NCI-H2227 (cell line): Measurements from ENCODE around the gene PDE4B.
A peak's percentile ranks its signal among the peaks of the same experiment; 100 is the strongest.

Experiments
- DNase-seq: peaks from one replicate; lab custom pipeline; 2025; ENCODE audit not compliant: unreplicated experiment; lab: John Stamatoyannopoulos, UW

PDE4B gene

DNA sequence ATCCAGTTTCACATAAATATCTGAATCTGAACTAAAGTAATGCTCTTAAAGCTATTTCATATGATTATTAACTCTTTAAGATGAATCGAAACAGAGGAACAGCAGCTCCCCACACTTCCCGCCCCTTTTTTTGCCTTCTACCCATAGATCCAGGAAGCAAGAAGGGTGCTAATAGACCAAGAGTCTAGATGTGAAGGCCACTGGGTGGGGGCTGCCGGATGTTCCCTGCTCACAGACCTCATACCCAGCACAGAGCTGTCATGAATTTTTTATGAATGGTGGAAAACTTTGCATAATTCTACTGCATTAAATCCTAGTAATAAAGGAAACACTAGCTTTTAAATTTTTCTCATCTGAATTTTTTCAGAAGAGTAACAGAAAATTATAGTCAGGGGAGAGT, 457.4 kb downstream of the PDE4B start:
- no peak for DNase-seq

DNA sequence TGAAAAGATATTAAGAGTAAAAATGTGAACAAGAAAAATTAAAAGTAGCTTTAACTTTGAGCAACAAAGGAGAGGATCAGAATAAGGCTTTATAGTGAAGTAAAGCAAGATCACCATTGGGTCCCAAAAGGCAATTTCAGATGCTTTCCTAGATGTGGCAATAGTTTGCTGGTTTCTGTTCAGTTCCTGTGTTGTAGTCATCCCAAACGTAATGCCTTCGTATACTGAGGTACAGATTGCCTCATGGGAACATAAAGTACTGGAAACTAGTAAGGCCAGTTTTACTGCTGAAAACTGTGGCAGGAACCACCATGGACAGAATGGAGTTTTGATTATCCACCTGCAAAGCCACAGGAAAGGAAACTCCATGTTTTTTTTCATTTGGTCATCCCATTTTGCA, 457.8 kb downstream of the PDE4B start:
- no peak for DNase-seq

DNA sequence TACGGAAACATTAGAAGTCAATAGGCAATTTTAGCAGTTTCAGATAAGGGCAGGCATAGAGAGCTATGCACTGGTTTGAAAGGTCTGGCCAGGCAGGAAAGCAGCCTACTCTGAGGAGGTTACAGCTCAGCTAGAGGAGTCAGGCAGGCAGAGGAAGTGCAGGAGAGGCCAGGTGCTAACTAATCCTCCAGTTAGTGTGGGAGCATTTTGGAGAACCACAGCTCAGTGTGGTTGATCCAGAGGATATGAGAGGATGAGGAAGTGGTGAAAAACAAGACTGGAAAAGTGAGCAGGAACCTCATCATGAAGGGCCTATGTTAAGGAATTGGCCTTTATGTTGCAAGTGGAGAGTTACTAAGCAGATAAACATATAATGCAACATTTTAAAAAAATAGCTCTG, 458.9 kb downstream of the PDE4B start:
- DNase-seq, result no peak

DNA sequence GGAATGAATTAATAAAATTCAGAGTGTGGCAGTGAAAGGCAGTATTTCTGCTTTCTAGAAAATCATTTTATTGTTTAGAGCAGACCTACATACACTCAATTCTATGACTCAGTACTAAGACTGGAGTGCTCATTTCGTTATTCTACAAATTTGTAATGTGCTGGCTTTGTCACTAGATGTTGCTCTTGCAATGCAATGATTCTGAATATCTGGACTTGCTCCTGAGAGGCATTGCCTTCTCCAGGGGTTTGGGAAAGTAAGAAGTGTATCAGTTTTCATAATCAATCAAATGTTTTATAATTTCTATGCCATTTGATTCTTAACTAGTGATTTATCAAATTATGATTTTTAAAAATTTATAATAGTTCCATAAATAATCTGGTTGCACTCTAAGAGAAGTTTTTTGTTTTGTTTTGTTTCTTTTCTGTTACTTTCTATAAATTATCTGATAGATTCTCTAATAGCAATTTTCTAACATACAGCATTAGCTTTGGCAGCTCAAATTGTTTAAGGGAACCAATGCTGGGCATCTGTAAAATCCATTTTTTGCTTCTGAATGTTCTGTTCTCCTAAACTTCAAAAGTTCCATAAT, 460.7 kb downstream of the PDE4B start:
- DNase-seq, result peak; percentile 74

DNA sequence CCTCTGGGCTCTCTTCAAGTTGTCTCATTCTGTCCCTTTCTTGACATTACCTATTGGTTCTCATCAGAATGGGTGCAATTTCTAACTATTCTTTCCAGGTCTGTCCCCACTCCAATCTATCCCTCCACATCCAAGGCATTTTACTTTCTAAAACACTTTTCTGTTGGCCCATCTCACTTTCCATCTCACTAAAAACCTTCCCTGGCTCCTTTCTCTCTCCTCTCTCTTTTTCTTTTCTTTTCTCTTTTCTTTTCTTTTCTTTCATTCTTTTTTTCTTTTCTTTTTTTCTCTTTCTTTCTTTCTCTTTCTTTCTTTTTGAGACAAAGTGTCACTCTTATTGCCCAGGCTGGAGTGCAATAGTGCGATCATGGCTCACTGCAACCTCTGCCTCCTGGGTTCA, 462.1 kb downstream of the PDE4B start:
- DNase-seq, result no peak

DNA sequence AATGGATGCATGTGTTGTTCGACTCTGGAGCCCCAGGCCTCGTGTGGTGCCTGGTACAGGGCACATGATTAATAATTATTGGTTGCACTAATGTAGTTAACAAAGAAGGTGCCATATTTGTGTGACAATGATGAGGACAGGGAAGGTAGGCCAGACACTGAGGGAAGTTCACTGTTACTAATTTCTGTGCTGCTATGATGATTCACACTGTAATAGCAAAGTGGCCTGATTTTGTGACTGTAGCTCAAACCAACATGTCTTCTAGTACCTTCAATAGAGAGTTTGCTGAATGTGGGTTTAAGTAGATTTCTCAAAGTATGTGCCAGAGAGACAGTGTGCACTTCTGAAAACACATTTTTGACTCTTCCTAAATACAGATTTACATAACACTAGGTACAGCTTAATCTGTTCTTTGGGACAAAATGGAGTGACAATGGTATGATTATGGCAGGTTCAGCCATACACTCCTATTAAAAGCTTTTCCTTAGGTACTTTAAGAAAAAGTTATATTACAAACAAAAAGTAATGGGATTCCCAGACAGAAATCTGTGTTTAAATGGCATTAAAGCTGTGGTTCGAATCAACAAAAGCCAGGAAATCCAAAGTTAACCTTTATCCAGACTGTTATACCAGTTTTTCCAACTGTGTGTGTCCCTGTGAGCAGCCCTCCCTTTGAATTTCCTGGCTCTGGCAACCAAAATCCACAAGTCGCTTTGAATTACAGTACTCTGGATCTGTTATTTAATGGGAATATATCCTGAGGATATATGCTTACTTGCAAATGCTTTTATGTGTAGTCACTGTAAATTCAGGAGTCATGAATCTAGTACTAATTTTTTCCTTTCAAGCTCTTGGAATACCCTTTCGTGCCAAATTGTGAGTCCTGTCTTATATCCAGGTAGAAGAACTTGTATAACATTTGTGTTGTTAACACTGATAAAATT, 464.2 kb downstream of the PDE4B start:
- no peak for DNase-seq

DNA sequence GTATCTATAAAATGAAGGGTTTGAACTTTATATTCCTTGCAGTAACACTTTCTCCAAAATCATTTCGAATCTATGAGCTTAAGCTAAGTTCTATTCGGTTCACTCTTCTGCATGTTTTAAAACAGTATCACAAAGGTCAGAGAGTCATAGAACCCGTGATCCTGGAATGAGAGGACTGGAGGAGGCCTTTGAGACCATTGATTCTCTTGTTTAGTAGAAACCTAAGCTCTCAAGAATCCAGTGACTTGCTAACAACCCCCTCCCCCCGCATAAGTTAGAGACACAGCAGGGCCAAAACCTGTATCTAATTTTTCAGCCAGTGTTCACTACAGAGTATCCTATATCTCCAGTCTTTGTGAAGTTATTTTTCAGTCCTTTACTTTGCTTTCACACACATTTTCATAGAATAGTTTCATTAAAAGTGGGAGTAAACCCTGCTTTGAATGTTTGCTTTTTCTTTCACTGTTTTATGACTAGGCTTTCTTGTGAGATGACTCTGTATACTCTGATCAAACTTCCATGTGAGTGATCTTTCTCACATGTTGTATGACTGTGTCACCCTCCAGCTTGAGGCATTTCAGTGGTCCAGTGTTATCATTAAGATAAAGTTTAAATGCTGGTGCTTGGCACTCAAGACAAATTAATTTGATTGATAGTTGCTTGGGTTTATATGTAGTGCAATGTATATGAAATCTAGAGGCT, 465.9 kb downstream of the PDE4B start:
- no peak for DNase-seq

DNA sequence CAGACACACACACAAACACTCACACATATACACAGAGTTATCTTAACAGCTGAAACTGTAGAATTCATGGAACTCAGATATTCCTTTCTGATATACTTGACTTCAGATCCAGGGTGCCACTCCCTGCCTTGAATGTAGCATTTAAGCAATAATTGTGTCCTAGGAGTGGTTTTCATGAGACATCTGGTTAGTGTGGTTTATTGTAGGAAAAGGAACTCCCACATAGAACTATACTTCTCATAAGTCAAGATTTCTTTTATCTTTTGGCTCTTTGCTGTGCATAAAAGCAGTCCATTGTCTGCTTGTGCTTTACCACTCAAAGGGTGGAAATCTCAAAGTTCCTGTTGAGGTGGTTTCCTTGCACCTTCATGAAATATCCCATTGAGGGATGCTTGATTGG, 468.7 kb downstream of the PDE4B start:
- no peak for DNase-seq

DNA sequence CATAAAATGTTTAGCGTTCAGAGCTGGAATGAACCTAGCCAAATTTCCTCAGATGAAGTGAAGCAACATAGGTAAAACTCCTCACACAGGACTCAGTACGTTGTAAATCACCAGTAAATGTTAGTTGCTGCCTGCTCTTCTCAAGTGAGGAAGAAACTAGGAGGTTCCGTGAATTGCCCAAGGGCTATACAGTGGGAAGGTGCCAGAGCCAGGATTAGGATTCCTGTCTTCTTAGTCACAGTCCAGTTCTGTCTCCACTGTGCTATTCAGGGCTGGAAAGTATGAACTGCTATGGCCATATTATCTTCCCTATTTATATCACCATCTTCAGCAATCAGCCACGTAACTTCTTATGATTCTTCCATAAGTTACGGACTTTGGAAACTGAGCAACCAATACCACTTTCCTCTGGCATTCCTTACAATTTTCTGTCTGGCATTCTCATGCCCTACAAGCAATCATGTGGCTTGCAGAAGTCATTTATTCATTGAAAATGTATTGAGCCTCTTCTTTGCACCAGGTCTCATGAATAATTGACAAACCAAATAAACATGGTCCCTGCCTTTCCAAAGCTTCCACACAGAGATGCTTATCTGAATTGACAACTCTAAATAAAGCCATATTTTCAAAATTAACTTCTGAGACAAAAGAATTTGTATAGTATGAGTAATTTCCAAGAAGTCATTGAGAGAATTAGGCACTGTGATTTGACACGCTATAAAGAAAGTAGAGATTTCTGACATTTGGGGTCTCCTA, 469.7 kb downstream of the PDE4B start:
- DNase-seq, result no peak

DNA sequence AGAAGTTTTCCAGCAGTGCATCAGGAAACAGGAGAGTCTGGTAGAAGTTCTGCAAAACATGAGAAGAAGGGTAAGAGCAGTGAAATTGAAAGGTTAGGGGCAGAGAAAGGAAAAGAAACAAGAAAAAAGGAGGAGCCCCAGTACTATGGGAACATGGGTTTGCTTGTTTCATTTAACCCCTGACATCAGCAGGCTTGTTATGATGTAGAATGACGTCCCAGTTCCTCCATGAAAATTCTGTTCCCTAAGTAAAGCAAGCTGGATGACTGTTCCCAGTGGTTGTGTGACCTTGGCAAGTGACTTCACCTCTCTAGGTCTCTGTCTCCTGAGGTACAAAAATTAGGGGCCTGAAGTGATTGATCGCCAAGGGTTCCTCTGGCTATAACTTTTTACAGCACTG, 472.6 kb downstream of the PDE4B start:
- DNase-seq, result no peak

DNA sequence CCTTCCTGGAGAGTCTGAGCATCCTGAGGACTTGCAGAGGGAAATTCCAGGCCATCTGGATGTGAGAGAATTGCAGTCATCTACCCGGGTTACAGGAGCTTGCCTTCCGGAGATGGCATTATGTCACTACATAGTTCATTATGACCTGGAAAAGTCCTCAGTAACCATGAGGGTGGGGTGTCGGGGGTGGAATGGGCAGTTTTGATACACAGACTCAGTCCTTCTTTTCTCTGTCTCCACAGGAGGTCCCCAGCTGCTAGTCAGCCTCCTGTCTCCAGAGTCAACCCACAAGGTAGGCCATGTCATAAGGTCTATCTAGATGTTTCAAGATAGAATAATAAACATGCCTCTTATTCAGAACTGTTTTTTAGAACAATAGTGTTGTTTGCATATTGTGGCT, 473.1 kb downstream of the PDE4B start:
- no peak for DNase-seq

DNA sequence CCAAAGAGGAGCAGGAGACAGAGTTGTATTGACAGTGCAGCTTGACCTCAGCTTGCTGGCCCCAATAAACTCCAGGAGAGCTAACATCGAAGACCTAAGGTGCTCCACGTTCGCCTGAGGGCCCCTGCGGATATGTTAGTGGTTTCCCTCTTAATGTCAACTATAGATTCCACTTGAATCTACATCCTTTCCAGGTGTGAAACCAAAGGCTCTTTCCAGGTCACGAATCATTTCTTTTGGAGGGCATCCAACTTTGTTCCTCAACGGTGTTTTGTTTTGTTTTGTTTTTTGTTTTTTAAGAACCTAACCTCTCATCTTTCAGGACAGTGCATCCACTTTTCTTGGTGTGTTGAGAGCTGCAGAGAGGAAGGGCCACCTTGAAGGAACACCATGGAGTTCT, 473.7 kb downstream of the PDE4B start:
- no peak for DNase-seq

DNA sequence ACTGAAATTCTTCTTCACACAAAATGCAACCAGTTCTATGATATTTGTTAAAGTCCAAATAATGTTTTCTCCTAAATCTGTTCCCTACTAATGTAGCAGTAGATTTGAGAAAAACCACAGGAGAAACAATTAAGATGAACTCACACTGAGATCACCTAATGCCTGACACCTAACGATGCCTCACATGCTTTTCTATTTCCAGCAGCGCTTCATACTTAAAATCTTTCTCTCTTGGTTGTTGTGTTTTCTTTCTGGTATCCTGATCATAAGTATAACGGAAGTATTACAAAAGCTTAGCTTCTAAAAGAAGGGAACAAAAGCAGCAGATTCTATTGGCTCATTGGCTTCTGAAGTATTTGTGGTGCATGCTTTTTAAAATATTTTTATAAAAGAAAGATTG, 474.1 kb downstream of the PDE4B start:
- DNase-seq, result no peak

DNA sequence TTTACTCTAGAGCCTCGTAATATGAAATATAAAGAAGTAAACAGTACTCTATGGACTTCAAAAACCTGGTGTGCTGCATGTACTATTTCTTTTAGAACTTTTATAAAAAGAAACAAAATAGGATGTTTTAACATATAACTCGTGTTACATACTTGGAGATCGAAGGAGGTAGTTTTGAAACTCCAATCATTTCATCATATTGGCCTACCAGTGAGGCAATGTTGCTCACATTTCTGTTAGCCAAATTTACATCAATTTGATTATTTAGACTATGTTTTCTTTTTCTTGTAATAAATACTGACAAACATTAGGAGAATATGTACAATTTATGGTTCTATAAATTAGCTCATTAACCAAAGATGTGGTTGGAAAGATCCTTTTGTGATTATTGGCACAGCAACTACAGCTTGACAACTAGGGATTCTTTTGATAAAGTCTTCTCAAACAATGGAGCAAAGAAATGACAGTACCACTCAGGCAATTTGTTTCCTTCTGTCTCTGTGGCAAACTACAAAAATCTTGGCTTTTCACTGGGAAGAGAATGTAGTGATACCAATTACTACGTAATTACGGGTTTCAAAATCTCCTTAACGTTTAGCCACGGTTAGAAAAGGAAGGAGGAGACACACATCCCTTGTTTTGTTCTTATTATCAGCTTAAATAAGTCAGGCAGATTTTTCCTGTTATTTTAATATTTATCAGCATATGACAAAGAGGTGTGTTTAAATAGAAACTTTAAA, 474.7 kb downstream of the PDE4B start:
- DNase-seq, result peak; percentile 73

DNA sequence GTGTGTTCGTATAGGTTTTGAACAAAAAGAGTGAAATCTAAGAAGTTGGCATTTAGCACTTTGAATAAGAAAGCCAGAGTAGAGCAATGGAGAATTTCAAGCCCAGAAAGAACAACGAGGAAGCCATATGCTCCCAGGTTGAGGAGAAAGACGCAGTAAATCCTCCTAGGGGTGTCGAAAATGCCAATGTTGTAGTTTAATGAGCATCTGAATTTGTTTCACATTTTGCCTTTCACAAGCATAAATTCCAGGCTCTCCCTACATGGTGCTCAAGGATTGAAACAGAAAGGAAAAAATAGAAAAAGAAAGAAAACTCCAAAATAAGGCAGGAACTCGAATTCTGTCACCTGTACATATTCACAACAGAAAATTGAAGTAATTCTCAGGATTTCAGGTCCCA, 476.5 kb downstream of the PDE4B start:
- DNase-seq, result no peak

DNA sequence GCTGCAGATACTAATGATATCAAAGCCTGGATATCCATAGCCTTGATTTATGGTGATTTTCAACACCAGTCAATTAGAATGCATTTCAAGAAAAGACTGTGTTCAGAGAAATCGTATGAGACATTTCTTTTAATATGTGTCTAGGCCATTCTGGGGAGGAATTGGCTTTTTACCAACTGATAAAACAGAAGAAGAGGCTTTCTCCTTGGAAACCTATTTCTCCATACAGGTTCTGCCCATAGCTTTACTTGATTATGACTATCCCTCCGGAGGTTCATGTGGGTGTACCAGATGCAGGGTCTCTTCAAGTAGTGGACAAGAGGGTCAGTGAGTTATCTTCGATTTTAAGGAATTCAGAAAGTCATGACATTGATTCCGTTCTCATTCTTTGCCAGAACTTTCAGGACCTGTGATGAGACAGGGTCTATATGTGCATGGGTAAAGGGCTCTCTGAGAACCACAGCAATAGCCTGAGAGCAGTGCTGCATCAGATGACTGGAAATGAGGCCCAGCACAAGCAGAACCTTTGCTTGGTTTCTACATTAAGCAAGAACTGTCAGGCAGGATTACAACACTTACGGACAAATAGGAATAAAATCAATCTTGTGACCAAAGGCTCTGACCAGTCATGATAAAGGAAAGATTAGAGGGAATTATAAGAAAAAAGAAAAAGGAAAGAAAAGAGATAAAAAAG, 477.6 kb downstream of the PDE4B start:
- no peak for DNase-seq

DNA sequence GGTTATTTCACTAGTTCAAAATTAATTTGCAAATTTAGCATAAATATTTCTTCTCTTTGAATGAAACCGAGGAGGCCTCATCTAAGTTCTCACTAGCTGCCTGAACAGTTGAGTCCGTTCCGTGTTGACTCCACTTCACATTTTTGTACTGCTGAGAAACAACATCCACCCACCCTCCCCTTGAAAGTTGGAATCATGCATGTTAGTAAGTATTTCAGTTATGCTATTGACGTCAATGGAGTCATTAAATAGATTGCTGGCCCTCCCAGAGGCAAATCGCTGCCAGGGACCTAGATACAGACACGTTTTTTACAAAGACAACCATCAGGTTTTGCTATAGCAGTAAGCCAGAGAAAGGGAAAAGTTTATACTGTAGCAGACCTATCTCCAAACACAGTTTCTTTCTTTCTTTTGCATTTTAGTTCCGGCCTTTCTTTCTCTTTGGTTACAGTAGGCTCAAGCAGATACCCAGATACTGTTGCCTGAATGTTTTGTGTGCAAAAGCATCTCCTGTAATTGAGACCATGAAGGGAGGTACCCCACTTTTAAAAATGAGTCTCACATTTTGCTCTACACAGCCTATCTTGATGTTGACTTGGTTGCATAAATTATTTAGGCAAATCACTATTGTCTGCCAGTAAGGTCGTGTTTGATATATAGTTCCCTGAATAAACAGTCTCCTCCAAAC, 478.7 kb downstream of the PDE4B start:
- DNase-seq, result peak; percentile 91

DNA sequence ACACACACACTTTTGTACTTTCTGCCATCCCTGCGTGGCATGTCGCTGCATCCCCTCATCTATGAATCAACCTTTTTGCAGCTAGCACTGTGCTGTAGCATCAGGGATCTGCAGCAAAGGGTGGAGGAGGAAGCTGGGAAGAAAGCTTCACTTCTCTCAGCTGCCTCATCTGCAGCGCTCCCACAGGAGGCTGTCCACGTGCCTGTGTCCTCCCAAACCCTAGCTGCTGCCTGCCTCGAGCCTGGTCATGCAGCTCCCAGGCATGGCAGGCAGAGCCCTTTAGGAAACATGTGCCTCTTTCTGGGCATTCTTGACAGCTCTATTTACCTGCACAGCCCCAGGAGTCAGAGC, 479.2 kb downstream of the PDE4B start:
- no peak for DNase-seq

DNA sequence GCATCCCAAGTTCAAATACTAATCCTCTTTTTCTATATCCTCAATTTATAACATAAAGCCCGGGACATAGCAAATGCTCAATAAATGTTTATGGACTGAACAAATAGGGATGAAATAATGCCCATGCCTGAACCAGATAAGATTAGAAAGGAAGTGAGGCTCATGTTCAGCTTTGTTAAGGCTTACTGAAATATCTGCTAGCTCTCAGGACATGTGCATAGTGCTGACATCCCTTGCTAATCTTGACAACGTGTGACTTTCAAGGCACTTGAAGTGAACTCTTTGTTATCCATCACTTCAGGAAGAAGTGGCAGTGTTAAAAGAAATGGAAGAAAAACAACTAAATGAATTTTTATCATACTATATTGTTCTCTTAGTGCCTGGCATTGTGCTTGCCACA, 481.0 kb downstream of the PDE4B start:
- no peak for DNase-seq

DNA sequence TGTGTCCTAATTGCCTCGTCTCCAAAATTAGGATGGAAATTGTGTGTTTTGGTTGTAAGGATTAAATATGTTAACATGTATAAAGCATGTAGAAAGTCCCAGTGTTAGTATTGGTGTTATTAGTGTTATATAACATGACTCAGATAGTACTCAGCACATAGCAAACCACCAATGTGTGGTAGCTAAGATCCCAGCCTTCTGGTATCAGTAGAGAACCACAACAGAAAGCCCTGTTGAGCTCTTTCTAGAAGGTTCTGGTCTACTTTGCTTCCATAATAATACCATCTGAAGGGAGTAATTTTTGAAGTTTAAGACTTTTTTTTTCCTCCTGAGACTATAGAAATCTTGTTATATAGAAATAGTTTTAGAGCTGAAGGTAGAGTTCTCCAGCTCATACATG, 481.9 kb downstream of the PDE4B start:
- DNase-seq, result no peak
